Hippocampal formation (tissue), 2 donors: ENCODE measurements around the gene CAMSAP2.
A peak's percentile ranks its signal among the peaks of the same experiment; 100 is the strongest.
"Not testable (repeated sequence)": the region's sequence is repeated elsewhere in the genome, so short reads cannot be mapped to it uniquely, and the experiment has no call there.

Source experiments
- DNase-seq, 2 donors: peaks; one replicate each; lab custom pipeline; 2025; lab: John Stamatoyannopoulos, UW

Gene CAMSAP2

DNA sequence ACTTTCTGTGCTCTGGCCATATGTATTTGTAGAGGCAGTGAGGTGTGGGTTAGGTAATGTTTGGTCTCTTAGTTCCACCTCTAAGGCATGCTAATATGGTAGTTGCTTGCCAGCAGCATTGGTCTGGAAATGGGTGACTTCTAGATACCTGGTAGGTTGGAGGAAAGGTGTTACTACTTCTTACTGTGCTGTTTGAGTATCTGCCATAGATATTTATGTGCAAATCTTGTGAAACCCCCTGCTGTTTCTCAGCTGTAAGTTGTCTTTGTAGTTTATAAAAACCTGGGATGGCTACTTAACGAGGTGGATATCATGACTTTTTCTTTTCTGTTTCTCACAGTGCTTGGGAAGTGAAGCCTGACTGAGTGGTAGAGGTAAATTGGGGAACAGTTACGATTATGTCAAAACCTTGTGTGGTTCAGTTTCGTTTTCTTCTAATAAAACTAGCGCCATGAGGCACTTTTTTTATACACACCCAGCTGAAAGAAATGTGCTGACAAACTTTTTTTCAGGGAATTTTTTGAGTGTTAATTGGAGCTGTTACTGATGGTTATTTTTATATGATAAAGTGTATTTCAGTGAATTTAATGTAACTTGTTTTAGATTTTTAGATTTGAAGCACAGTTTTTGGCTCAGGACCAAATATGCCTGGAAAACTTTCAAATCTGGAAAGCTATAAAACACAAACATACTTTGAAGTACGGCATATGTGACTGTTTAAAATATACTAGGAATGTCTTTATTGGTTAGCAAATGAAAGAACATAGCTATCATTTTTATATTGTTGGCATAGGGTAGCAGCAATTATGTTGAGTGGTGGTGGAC lies 42.1 kb downstream of the CAMSAP2 start:
- DNase-seq, result no peak

- no peak for DNase-seq
These were observed 45.2 kb downstream of the CAMSAP2 start for GRCh38 chr1:200783926-200784325.

DNA sequence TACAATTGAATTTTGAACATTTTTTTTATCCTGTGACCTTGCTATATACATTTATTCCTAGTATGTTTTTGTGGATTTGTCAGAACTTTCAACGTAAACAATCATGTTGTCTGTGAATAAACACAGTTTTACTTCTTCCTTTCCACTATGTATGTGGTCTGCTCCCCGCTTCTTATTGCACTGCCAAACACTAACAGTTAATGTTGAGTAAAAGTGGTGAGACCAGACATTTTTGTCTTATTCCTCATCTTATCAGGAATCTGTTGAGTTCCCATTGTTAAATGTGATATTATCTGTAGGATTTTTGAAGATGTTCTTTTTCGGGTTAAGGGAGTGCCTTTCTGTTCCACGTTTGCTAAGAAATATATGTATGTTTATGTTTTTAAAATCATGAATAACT lies 45.9 kb downstream of the CAMSAP2 start:
- DNase-seq, result no peak

DNA sequence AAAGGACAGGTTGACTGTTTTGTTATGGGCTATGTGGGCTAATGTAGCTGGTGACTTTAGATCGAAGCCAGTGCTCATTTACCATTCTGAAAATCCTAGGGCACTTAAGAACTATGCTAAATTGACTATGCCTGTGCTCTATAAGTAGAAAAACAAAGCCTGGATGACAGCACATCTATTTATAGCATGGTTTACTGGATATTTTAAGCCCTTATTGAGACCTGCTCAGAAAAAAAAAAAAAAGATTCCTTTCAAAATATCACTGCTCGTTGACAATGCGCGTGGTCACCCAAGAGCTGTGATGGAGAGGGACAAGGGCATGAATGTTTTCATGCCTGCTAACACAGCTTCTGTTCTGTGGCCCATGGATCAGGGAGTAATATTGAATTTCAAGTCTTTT lies 48.1 kb downstream of the CAMSAP2 start:
- DNase-seq, result no peak

DNA sequence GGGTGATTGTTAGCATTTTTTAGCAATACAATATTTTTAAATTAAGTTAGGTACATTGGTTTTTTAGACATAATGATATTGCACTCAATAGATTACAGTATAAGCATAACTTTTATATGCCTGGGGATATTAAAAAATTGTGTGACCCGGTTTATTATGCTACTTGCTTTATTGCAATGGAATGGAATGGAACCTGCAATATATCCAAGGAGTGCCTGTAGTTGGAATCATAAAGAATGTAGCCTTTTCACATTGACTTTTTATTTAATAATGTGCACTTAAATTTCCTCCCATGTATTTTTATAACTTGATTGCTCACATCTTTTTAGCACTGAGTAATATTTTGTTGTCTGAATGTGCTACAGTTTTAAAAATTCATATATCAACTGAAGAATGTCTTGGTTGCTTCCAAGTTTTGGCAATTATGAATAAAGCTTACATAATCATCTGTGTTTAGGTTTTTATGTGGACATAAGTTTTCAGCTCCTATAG lies 49.2 kb downstream of the CAMSAP2 start:
- no peak for DNase-seq

DNA sequence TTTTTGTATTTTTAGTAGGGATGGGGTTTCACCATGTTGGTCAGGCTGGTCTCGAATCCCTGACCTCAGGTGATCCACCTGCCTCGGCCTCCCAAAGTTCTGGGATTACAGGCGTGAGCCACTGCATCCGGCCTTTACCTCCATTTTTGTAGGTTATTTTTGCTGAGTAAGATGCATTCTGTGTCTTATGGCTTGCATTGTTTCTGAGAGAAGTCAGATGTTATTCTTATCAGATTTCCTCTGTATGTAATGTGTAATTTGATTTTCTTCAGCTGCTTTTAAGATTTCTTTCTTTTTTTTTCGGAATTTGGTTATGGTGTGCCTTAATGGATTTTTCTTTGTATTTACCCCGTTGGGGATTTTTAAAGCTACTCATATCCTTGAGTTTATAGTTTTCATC lies 52.3 kb downstream of the CAMSAP2 start:
- DNase-seq, result not testable (repeated sequence)

GRCh38 chr1:200793677-200794076 lies 55.0 kb downstream of the CAMSAP2 start:
- DNase-seq, result no peak

DNA sequence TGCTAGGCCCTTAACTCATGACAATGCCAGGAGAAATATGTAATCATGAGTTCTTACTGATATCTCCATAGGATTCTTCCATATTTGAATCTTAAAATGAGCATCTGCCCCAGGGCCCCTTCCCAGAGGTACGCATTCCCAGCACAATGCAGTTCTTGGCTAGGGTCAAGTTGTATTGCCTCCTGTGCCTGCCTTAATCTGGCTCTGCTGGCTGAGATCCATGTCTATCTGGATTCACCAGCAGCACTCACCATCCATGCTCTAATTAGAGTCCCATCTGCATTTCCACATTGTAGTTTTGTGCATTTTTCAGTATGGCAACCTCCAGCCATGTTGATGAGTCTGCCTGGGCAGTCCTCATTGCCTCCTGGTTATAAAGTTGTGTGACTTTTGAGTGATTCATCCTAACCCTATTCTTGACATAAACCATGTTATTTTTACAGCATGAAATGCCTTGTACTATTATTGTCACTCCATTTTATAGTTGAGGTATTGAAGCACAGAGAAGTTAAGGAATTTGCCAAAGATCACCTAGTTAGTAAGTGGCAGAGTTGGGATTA lies 55.9 kb downstream of the CAMSAP2 start:
- no peak for DNase-seq

- DNase-seq, result no peak
These were observed 56.5 kb downstream of the CAMSAP2 start for GRCh38 chr1:200795156-200795555.

DNA sequence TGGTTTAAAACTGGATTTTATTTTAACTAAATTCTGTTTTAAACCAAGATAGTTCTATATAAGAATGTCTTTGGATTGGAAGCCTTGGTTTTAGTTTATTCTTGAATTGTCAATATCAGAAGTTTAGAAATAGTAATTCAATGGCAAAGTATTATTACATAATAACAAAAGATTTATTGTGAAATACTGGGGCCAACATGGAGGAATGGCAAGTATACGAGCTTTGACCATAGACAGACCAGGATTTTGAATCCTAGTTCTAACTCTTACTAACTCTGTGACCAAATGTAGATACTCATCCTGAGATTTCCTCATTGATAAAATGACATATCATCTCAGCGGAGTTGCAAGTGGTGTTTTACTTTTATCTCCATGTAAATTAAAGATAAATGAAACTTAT lies 63.3 kb downstream of the CAMSAP2 start:
- no peak for DNase-seq

GRCh38 chr1:200802865-200803512 lies 64.3 kb downstream of the CAMSAP2 start:
- DNase-seq, result peak; percentile 63 to 79

- DNase-seq, result no peak
These were observed 67.0 kb downstream of the CAMSAP2 start for GRCh38 chr1:200805719-200806118.

- DNase-seq, result no peak
These were observed 70.2 kb downstream of the CAMSAP2 start for GRCh38 chr1:200808846-200809245.

DNA sequence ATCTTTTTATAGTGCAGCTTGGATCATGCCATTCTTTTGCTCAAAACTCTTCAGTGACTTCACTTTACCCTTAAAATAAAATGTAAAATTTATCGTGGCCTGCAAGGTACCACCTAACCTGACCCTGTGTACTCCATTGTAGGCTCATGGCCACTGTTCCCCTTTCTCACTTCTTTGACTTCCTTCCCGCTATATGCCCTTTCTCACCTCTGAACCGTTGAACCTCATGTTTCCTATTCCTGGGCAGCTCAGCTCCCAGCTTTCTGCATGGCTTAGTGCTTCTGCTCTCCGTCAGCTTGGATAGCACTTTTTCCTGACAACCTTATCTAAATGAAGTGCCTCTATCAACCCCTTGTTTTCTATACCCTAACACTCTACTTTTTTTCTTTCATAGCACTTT lies 73.0 kb downstream of the CAMSAP2 start:
- DNase-seq, result no peak

DNA sequence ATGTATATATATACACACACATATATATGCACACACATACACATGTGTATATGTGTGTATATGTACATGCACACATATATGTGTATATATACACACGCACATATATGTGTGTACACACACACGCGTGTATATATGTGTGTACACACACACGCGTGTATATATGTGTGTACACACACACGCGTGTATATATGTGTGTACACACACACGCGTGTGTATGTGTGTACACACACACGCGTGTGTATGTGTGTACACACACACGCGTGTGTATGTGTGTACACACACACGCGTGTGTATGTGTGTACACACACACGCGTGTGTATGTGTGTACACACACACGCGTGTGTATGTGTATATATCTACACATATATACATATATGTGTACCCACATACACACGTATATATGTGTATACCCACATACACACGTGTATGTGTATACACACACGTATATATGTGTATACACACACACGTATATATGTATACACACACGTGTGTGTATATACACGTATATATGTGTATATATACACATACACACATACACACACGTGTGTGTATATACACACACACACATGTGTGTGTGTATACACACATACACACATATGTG lies 78.0 kb downstream of the CAMSAP2 start:
- DNase-seq, result not testable (repeated sequence)

DNA sequence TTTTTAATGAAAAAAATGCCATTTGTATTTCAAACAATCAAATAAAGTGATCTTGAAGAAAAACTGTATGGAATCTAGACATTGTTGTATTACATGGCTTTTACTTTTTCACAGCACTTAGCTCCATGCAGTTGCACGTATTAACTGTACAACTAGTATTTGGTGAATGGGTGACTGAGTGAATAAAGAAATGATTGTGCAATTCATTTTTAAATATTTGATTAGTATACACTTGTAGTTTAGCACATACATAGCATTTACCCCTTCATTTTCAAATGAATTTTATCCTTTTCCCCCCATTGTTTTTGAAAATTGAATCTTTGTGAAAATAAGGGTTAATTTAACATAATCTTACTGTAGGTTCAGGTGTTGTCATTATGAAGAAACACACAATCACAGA lies 79.6 kb downstream of the CAMSAP2 start:
- no peak for DNase-seq

GRCh38 chr1:200819726-200820125 lies 81.0 kb downstream of the CAMSAP2 start:
- no peak for DNase-seq

DNA sequence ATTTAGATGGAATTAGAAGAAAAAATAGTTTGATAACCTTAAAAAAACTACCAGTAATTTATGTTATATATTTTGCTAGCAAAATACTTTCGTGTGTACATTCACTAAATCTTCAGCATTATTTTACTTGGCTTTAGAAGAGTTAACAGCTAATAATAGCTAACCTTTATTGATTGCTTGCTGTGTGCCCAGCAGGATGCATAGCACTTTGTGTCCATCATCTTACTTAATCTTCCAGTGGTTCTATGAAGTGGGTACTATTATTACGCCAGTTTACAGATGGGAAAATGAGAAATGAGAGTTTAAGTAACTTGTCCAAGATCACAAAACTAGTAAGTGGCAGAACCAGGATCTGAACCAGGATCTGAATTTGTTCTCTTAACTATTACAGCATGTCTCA lies 92.4 kb downstream of the CAMSAP2 start:
- DNase-seq, result no peak

DNA sequence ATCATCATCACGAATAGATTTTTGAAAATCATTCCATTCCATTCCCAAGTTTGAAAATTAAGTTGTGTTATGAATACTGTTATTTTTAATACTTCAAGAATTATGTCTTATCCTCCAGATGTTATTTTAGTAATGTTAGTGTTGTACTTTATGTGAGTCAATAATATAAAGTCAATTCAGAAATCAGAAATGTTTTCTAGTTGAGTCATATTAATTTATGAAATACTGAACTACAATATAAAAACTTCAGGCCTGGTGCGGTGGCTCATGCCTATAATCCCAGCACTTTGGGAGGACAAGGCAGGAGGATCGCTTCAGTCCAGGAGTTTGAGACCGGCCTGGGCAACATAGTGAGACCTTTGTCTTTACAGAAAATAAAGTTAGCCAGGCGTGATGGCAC lies 95.7 kb downstream of the CAMSAP2 start:
- DNase-seq, result no peak

DNA sequence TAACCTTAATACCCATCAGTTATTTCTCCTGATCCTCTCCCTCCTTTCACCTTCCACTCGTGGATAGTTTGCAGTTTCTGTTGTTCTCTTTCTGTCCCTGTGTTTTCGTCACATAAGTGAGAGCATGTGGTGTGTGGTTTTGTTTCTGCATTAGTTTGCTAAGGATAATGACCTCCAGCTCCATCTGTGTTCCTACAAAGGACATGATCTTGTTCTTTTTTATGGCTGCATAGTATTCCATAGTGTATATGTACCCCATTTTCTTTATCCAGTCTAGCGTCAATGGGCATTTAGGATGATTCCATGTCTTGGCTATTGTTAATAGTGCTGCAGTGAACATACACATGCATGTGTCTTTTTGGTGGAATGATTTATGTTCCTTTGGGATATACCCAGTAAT lies 97.5 kb downstream of the CAMSAP2 start:
- DNase-seq, result no peak

GRCh38 chr1:200837931-200838571 lies 99.4 kb downstream of the CAMSAP2 start:
- DNase-seq, result no peak
